Fibroblast of skin of right biceps (primary cell): ENCODE results near the gene SHROOM1.

Experiments
- DNase-seq: peaks from one replicate; pipeline ENCODE4 v3.0.0-alpha.2; 2013

SHROOM1 gene

DNA sequence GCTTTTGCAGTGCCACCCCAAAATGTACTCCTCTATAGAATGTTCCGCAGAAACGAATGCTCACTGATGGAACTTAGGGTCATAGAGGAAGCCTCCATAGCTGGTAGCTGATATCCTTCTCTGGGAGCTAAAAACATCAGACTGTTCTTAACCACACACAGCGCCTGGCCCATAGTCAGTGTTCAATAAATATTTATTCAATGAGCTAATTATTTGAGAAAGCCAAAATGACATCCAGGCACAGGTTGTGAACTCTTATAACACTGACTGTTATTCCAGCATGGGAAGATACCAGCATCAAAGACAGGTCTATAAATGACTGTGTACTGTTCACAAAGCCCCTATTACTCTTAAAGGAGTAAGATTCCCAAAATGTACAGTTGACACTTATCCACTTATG, 22.9 kb upstream of the SHROOM1 start:
- DNase-seq, result no peak

DNA sequence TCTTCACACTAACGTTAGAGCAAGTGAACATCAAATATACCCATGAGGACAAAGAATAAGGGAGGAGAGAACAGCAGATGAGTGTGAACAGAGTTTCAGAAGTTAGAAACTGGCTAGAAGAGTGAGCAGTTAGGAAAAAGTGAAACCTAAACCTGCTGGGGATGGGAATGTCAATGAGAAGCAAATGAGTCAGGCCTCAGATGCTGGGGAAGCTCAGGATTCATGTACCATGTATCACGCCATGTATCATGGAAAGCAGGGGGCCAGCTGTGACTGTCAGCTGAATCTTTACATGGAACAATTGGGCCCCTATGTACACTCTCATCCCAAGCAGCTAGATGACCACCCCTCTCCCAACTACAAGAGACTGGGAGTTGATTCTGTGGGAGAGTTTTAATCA, 19.6 kb upstream of the SHROOM1 start:
- peak; percentile 58 for DNase-seq

DNA sequence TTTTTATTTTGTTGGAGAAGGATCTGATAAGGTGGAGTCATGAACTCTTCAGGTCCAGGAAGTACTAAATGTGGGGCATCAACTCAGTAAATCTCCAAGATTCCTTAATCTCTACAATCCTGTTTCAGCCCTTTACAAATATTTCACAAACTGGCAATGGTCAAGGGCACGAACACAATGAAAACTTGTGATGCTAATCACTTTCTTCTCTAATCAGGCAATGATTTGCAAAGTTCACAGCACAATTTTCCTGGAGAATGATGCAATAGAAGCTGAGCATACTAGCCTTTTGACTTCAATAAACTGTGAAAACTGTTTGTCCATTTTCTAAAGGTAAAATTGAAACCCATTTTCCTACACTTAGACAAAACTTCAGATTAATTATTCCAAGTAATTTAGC, 18.9 kb upstream of the SHROOM1 start:
- DNase-seq, result no peak

DNA sequence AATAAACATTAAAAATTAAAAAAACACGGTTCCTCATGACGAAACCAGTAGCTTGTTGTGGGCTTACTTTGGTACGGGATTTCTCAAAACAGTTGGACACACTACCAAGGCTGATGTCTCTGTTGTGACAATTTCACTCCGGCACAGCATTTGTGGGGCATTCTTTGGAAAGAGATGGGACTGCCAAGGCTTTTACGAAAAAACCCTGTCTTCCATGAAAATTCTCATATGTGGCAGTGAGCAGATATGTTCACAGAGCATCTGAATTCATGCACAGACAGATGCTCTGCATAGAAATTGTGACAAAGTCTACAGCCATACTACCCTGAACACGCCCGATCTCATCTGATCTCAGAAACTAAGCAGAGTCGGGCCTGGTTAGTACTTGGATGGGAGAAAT, 17.8 kb upstream of the SHROOM1 start:
- DNase-seq, result no peak

DNA sequence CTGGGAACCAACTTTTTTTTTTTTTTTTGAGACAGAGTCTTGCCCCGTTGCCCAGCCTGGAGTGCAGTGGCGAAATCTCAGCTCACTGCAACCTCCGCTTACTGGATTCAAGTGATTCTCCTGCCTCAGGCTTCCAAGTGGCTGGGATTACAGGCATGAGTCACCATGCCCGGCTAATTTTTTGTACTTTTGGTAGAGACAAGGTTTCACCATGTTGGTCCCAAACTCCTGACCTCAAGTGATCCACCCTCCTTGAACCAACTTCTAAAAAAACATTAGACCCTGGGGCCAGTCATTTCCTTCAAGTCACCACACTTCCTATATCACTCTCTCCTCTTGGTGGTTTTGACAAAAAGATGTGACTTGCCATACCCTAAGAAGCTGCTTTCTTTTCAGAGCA, 10.9 kb upstream of the SHROOM1 start:
- DNase-seq, result no peak

DNA sequence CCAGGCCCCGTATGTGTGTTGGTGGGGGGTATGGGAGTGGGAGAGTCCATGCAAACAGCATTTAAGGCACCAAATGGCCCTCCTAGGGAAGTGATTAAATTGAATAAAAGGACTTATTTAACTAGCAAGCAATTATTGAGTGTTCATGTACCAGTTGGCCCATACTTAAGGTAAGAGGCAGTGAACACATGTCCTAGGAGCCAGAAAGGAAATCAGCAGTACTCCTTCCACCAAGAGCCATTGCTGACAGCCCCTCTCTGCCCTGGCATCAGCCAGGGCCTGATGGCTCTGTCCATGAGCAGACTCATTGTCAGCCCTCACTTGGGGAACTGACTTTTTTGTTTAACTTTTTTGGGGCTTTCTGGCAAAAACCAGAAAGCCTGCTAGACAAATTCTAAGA, 10.4 kb upstream of the SHROOM1 start:
- no peak for DNase-seq

DNA sequence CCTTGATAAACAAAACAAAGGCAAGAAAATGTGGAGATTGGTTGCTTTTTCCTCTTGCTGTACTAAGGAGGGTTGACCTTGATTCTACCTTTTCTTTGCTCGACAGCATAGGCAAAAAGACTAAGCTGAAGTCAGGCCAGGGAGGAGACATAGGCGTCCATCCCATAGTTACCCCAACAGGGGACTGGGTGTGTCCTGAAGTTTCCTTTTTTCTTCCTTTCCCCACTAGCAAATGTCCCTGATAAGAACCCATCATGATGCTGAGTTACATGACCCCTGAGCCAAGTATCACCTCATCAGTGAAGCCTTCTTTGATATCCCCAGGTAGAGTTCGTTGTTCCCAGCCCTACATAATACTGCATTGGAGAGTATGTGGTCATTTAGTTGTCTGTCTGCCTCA, 9.9 kb upstream of the SHROOM1 start:
- no peak for DNase-seq

DNA sequence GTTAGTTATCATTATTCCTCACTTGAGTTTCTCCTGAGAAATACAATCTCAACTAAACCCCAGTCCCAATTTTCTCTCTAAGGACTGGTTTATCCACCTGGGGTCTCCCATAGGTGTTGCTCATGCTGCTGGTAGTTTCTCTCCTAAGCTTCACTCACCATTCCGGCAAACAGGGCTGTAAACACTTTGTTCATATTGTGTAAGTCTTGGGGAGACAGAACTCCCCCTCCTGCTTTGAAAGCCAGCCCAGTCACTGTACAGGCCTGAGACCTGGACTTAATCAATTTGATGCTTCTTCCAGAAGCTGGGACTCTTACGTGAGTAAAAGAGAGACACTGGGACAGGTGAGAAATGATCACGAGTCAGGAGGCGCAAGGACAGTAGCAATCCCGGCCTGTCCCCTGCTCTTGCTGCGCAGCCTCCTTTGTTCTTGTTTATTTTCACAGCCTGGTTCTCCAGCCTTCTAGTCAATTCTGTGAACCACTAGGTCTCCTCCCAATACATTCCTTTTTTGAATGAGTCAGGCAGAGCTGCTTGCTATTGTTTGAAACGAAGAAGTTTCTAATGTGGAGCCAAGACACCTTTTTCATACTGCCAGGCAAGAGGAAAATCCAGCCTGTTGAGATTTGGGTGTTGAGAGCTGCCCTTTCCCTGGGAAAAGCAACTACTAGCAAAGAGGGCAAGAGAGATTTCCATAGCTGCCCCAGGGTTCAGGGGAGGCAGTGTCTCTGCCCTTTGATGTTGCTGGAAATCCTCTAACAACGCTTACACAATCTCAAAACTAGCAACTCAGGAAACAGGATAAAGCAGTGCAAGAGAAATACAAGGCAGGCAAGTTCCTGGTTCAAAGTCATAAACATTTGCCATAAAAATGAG, 9.2 kb upstream of the SHROOM1 start:
- peak; percentile 46 for DNase-seq

DNA sequence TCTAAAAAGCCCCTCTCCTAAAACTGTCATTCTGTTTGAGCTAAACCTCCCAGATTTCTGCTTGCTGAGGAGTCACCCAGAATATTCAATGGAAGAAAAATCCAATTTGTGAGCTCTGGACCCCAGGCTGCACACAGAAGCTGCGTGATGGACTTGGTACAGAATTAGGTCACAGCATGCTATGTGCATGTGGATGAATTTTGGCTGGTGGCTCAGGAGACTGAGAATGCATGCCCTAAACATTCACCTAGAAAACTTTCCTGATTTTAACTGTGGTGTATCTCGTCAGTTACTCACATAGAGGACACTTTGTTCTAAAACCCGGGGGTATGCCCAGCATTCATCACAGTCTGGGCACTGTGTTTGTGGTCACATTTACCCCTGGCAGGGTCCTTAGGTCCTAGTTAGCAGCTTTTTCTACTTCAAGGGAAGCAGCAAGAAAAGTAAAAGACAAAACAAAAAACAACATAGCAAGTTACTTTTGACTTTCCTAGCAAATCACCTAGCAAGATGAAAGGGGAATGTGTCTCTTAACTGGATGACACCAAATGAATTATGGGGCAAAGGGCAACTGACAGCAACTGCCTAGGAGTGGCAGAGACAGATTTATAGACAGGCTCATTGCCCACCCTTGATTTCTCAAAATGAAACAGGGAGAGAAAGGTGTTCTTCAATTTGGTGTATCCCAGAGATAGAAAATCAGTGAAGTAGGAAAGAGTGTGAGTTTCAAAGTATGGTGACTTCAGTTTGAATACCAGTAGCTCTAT, 8.3 kb upstream of the SHROOM1 start:
- DNase-seq, result no peak

DNA sequence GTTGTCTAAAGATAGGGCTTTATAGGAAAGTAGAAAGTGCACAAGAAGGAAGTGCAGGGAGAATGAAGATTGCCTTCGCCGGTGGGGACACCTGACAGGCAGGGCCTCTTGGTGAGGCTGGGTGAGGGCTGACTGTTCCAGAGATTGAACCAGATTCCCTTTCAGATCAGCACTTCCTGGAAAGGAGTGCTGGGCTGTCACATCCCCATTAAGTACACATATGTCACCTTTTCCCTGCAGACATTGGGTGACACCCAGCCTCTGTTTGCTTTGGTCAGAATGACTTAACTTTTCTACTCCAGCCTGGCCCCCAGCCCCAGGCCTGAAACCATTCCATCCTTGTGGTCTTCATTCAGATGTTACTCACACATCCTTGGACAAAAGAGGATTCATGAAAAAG, 7.4 kb upstream of the SHROOM1 start:
- DNase-seq, result no peak

DNA sequence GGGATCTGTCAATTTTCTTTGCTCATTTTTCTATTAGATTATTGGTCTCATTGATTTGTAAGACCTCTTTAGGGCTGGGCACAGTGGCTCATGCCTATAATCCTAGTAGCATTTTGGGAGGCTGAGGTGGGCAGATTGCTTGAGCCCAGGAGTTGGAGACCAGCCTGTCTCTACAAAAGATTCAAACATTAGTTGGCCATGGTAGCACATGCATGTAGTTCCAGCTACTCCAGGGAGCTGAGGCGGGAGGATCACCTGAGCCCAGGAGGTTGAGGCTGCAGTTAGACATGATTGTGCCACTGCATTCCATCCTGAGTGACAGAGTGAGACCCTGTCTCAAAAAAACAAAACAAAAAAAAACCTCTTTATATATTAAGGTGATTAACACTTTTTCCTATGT, 6.4 kb upstream of the SHROOM1 start:
- DNase-seq, result no peak

DNA sequence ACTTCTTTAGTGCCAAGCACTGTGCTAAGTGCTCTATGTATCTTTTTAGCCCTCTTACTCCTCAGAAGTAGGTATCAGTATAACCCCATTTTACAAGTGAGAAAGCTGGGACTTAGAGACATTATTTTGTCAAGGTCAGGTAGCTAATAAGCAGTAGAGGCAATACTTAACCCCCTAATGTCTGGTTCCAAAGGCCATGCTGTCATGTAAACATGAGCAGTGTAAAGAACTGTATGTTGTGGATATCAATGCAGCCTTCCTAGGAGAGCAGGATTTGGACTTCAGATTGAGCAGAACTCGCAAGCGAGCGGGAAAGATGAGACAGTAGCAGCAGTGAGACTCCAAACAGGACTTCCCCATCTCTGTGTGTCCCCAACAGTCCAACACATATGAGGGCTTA, 3.6 kb upstream of the SHROOM1 start:
- no peak for DNase-seq

DNA sequence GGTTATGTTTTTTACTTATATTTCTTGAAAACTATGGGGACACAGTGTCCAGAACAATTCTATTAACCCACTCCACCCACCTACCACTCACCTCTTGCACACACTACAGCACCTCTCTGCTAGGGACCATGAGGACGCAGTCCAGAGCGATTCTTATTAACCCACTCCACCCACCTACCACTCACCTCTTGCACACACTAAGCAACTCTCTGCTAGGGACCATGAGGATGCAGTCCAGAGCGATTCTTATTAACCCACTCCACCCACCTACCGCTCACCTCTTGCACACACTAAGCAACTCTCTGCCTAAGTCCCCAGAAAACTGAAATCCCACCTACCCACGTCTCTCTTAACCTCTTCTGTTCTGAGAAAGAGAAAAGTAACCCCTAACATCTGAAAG, 2.2 kb upstream of the SHROOM1 start:
- no peak for DNase-seq

DNA sequence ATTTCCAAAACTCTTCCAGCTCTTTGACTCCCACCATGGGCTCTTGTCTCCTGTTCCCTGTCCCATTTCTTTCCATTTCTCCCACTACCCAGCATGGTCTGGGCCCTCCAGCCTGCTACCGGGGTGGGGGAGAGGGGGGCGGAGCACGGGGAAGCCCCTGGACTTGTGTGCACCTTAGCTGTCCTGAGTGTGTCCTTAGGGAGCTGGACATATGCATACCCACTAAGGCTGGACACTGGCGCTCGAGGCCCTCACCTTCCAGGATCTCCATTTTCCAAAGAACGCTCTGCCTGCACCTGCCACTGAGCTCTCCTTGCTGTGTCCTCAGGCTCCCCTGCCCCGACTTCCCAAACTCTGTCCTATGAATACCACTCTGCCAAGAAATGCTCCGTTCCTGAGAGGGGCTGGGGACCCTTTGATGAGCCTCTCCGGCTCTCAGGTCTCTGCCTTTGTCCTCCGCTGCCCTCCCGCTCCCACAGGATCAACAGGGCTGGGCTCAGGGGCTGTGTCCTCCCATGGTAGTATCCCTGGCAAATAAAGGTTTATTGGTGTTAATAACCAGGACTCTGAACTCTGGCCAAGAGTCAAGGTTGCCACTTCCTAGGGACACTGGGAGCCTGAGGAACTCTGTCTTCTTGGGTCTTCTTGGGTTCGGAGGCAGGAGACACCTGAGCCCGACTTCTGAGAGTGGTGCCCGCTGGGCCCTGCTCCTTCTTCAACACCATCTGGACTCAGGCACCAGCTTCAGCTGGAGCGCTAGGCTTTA, 831 bp upstream of the SHROOM1 start:
- no peak for DNase-seq

DNA sequence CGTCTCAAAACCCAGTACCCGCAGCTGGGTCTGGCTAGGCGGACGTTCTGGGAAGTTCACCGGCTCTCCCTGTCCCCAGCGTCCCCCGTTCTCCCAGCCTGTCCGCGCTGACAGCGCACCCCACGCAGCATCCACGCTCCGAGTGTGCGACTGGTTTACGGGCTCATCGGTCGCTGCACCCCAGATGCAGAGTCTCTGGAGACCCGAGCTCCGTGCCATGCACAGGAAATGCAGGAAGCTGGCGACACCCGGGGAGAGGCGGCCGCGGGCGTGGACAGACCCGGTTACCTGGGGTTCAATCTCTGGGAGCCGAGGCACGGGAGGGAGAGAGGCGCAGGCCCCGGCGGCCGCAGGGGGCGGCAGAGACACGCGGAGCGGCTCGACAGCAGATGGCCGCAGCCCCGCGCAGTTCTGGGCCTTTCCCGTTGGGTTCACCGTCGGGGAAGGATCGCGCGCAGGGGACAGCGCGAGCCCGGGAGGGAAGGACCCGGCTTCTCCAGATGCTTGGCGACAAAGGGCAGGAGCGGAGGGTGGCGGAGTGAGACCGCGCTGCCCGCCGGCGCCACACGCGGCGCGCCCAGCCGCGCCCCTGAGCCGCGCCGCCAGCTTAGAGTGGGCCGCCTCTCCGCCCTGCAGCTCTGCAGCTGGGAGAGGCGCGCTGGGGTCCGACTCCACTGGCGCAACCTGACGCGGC, 558 bp downstream of the SHROOM1 start:
- DNase-seq, result peak; percentile 64

DNA sequence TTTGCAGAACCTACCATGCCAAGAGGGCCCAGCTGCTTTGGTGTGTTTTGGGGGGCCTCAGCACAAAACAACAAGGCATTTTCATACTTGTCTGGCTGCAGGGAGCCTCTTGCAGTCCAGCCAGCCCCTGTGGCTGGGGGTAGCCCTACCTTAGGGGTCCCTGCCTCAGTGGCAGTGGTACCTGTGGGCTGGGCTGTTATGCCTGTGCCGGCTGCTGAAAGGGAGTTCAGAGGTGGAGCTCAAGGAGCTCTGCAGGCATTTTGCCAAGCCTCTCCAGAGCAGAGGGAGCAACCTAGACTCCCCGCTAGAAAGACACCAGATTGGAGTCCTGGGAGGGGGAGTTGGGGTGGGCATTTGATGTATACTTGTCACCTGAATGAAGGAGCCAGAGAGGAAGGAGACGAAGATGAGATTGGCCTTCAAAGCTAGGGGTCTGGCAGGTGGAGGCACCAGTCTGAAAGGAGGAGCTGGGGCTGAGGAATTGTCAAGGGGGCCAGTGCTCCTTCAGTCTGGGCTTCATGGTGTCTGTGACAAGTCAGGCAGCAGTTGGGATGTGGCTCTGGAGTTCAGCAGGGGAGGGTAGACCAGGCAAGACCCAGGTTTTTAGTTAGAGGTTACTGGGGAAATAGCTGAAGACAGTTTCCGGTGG, 1.5 kb downstream of the SHROOM1 start:
- DNase-seq, result no peak

DNA sequence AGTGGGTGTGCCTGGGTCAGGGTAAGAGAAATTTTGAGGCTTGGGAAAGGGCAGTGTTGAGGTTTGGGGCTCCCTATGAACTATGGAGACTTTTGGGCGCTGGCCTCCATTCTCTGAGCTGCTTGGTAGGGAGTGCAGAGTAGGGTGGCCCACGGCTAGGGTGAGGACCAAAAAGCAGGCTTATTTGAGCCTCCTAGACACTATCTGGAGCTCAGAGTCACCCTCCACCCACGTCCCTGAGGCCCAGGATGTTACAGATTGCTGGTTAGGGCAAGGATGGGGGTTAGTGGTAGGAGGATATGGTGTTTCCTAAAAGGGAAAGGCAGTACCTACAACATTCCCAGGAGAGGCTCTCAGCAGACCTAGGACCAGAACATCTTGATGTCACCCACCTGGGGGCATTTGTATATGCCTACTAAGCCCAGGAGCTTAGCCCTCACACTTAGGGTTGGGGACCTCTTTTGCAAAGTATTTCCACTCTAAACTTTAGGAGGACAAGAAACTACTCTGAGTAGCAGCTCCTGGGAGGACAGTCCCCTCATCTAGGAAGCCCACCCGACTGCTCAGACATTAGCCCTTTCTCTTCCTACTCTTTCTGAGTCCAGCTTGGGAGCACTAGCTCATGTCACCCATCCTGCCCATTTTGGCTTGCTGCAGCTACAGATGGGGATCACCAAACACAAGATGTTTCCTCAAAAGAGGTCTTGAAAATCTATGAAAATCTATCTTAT, 2.3 kb downstream of the SHROOM1 start:
- DNase-seq, result no peak

DNA sequence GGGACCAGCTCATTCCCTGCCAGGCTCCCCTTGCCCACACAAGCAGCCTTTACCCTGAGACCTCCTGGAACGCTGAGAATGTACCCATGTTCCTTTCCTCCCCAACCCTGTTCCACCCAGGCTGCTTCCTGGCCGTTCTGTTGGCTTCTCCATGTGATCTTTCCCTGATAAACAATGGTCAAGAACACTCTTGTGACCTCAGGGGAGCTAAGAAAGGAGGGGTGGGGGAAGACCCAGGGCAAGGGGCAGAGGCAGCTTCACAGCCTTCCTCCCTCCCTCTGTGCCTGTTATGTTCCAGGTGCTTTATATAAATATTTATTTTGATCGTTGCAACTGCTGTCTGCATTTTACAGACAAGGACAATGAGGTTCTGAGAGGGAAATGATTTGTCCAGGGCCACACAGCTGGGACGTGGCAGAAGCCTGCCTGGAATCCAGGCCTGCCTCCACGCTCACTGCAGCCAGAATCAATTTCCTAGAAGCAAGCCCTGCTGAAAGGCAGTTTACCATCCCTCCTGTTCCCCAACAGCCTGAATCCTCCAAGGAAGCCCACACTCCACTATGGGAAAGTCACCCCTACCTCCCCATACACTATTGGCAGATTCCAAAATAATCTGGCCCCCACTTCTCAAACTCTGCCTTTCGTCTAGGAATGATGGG, 3.9 kb downstream of the SHROOM1 start:
- DNase-seq, result no peak

DNA sequence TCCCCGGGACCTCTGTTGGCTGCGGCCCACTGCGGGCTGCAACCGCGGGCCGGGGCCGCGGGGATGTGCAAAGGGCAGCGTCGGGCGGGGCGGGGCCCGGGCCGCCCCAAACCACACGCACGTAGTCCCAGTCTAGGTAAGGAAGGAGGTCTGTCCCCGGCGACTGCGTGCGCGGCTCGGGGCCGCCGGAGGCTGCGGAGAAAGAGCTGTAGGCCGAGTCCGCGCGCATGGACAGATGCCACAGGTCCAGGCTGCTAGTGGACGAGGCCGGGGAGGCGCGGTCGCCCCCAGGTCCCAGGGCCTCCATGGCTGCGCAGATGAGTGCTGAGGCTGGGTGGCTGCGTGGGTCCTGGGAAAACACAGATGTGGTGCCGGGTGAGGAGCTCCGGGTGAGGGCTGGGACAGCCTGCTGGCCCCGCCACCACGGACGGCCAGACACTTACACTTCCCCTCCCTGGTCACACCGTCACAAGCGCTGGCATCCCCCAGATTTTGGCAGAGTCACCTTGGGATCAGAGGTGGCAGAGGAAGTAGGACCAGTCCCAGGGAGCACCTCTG, 4.5 kb downstream of the SHROOM1 start:
- DNase-seq, result no peak

DNA sequence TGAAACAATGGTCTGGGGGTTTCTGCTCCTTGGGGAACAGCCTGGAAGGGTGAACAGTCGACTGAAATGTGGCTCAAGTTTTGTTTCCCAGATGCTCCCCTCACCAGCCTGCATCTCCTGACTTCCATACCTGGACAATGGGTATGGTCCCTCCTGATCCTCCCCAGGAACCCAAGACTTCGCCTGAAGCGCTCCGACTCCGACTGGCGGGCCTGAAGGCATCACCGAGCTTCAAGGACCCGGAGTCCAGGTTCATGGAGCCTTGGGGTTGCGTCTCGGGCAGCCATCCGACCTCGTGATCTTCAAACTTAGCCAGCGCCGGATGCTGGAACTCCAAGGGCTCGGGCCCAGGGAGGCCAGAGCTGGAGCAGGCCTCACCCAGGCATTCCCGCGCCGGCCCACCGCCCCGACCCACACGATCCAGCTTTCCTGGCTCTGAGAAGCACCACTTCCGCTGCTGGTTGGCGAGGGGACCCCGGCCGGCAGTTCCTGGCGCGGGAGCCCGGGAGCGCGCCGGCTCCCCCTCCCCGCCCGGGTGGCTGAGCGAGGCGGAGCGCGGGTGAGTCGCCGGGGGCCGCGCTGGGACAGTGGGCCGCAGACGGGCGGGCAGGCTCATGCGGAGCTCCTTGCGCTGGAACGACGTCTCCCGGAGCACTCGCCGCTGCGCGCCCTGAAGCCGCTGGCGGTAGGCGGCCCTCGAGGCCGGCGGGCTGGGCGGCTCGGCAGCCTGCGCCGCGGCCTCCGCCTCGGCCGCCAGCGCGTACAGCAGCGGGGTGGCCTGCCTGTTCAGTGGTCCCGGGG, 5.2 kb downstream of the SHROOM1 start:
- DNase-seq, result no peak
